ENCODE data around the gene SAFB.

- TF ChIP-seq CTCF (IDR thresholded peaks at IDR 0.05): no peak
- TF ChIP-seq EZH2 (IDR thresholded peaks at IDR 0.05): no peak
- TF ChIP-seq EZH2phosphoT487 (IDR thresholded peaks at IDR 0.05): no peak
These were observed 32.0 kb downstream of the SAFB start for GRCh38 chr19:5654931-5655330.

Measured in neural progenitor cell (in vitro differentiated cells).